Activated T-helper 2 cell treated with anti-CD3 and anti-CD28 coated beads, Interferon-gamma antibody, Interleukin-2, Interleukin-4, amounts not matched to agents 10 μg/mL and 5 μg/mL and 100 μg/mL, durations not matched to agents 14 hours and 24 hours and 36 hours (primary cell): ENCODE measurements around the gene PYGB. TPM values are rescaled to one million over a fixed set of nuclear protein-coding genes. Genes with fewer than 3 reads are reported as not detected.

Source experiments
- DNase-seq: peaks from one replicate; pipeline ENCODE4 v3.0.0; 2021; ENCODE audit warnings: low spot score
- H3K27ac Mint-ChIP-seq: one replicate; pipeline ENCODE4 v1.8.0; 2021; ENCODE audit warnings: mixed read lengths
- H3K27me3 Mint-ChIP-seq: one replicate; pipeline ENCODE4 v1.8.0; 2021; ENCODE audit warnings: low read depth, mixed read lengths
- H3K36me3 Mint-ChIP-seq: one replicate; pipeline ENCODE4 v1.8.0; 2021; ENCODE audit warnings: low read depth, mixed read lengths
- H3K4me1 Mint-ChIP-seq: one replicate; pipeline ENCODE4 v1.8.0; 2021; ENCODE audit warnings: low read depth, mixed read lengths
- H3K4me3 Mint-ChIP-seq: one replicate; pipeline ENCODE4 v1.8.0; 2021; ENCODE audit warnings: low read depth, mild to moderate bottlenecking, moderate library complexity, mixed read lengths
- H3K9me3 Mint-ChIP-seq: one replicate; pipeline ENCODE4 v1.8.0; 2021; ENCODE audit warnings: mixed read lengths
- intact Hi-C: fragments of 100-400 bp; cut with micrococcal nuclease; formaldehyde crosslinking; loops from one replicate; pipeline ENCODE4 v1.15.1; 2023
- total RNA-seq: library from RNA; stranded (reverse); gene quantifications from 2 replicates; pipeline ENCODE4 v1.2.3, GENCODE V29; 2022

Gene PYGB
- total RNA-seq, 1 donor from 2014 or later = 37.1 TPM

DNA sequence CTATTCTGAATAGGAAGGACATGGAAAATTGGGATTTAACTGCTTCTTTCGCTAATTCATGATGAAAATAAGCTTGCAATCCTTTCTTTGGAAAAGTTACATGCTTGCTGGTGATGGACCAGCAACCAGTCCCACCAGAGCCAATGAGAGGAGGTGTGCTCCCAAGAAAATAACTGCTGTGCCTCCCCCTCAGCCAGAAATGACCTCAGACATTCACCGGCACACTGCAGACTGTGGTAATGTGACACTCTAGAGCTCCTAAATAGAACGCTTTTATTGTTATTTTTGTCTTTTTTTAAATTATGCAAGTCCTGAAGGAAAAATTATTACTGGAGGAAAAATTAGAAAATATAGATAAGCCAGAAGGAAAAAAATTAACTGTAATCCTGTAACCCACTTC lies 2.6 kb downstream of the PYGB start:
- no peak overlapping the region for H3K27ac Mint-ChIP-seq

DNA sequence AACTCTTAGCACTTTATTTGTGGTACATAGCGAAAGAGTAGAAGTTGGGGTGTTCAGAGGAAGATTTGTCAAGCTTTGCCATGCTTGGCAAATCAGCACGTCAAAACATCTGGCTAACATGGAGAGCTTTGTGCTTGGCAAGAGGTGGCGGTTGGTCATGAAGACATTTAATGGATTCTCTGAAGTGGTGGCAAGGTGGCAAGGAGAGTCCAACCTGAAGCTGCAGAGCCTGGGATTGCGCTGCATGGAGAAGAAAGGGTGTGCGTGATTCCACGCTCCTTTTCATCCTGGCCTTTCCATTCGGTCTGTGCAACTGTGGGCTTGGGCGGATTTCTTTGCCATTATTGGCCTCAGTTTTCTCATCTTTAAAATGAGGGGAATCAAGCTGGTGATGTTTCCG lies 3.1 kb downstream of the PYGB start:
- no peak overlapping the region for H3K4me3 Mint-ChIP-seq
- peaks cover 35% of the 10 kb centered on the region for H3K4me1 Mint-ChIP-seq
- no peak overlapping the region for H3K27ac Mint-ChIP-seq
- peaks cover 24% of the 10 kb centered on the region for H3K36me3 Mint-ChIP-seq
- intact Hi-C loops = no loop called here
- H3K27me3 Mint-ChIP-seq = peaks cover 4% of the 10 kb centered on the region
- no peak for DNase-seq
- H3K9me3 Mint-ChIP-seq = no peaks in the 10 kb centered on the region

More for the DNA sequence above, 2.6 kb downstream of the PYGB start:
- Mint-ChIP-seq H3K27me3 (peaks cover 4% of the 10 kb centered on the region), H3K36me3 (peaks cover 24% of the 10 kb centered on the region), H3K4me3 (peak overlapping the region; percentile 17), H3K9me3 (no peaks in the 10 kb centered on the region), H3K4me1 (peaks cover 35% of the 10 kb centered on the region)
- no peak for DNase-seq
- intact Hi-C loops = no loop called here

DNA sequence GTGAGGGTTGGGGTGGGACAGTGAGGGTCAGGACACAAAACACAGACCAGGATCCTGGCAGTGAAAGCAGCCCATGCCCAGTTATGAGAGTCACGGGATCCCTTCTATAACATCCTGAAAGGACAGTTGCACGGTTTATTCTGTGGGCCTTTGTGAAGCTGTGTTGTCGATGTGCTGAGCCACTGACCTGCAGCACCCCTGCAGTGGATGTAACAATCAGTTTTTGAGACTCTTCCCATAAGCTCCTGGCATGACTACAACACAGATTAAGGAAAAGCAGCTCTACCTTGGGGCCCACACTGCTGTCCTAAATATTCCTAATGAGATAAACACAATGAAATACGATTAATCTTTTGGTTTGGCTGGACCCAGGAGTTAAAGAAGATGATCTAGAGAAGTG lies 3.7 kb downstream of the PYGB start:
- intact Hi-C loops = no loop called here
- Mint-ChIP-seq H3K4me1 (peaks cover 30% of the 10 kb centered on the region), H3K9me3 (no peaks in the 10 kb centered on the region), H3K27me3 (no peaks in the 10 kb centered on the region), H3K4me3 (no peak overlapping the region), H3K36me3 (peaks cover 24% of the 10 kb centered on the region), H3K27ac (no peak overlapping the region)
- DNase-seq = no peak

DNA sequence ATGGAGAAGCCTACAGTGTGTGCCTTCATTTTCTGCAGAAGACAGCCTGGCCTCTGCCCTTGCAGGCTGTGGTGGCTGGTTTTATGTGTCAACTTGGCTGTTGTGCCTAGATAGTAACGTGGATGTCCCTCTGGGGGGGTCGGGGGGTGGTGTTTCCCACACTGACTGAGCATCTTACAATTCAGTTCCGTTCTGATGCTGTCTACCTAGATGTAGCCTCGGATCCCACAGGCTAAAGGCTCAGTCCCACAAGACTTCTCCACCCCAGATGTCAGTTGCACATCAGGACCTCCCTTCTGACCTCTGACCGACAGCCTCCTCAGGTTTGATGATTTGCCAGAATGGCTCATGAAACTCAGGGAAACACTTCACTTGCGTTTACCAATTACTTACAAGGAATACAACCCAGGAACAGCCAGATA lies 4.4 kb downstream of the PYGB start:
- Mint-ChIP-seq H3K4me1 (peaks cover 23% of the 10 kb centered on the region), H3K36me3 (peaks cover 24% of the 10 kb centered on the region), H3K4me3 (no peak overlapping the region), H3K9me3 (no peaks in the 10 kb centered on the region), H3K27me3 (no peaks in the 10 kb centered on the region), H3K27ac (no peak overlapping the region)
- no peak for DNase-seq
- intact Hi-C loops = no loop called here

DNA sequence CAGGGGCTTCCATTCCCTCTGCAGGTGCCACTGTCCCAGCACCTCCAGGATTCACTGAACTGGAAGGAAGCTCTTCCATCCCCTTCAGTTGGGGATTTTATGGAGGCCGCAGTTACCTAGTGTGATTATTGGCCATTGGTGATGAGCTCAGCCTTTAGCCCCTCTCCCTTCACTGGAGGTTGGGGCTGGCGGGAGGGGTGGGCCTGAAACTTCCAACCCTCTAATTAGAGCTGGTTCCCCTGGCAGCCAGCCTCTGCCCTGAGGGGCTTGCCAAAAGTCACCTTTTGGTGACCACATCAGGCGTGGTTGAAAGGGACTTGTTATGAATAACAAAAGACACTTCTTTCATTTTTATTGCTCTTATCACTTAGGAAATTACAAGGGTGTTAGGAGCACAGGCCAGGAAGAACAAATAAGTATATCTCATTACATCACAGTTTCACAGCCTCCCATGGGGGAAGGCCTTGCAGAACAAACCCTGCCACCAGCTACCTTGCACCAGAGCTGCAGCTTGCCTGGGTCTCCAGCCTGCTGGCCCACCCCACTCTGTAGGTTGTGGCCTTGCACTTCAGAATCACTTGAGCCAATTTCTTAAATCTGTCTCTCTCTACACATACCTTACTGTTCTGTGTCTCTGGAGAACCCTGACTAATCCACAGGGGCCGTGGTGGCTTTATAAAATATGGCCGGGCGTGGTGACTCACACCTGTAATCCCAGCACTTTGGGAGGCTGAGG lies 5.0 kb downstream of the PYGB start:
- H3K27ac Mint-ChIP-seq = no peak overlapping the region
- peaks cover 22% of the 10 kb centered on the region for H3K4me1 Mint-ChIP-seq
- H3K9me3 Mint-ChIP-seq = no peaks in the 10 kb centered on the region
- peaks cover 24% of the 10 kb centered on the region for H3K36me3 Mint-ChIP-seq
- intact Hi-C loops = no loop called here
- no peaks in the 10 kb centered on the region for H3K27me3 Mint-ChIP-seq
- no peak for DNase-seq
- H3K4me3 Mint-ChIP-seq = no peak overlapping the region

DNA sequence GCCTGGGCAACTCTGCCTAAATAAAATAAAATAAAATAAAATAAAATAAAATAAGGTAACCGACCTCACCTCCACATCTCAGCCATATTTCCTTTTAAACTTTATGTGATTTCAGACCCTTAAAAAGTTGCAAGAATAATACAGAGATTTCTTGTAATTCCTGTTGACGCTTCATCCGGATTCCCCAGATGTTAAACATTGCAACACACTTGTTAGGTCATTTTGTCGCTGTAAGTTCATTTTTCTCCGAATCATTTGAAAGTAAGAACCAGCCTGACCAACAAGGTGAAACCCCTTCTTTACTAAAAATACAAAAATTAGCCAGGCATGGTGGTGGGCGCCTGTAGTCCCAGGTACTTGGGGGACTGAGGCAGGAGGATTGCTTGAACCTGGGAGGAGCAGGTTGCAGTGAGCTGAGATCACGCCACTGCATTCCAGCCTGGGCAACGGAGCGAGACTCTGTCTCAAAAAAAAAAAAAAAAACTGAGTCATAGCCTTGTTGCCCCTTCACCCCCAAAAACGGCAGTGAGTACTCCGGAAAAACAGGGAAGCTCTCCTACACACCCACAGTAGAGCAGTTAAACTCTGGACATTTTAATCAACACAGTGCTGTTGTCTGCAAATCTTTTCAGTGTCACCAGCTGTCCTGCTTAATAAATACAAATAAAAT lies 5.9 kb downstream of the PYGB start:
- Mint-ChIP-seq H3K4me1 (peaks cover 21% of the 10 kb centered on the region), H3K27me3 (no peaks in the 10 kb centered on the region), H3K9me3 (no peaks in the 10 kb centered on the region), H3K4me3 (no peak overlapping the region), H3K27ac (no peak overlapping the region), H3K36me3 (peaks cover 25% of the 10 kb centered on the region)
- intact Hi-C loops = no loop called here
- no peak for DNase-seq

DNA sequence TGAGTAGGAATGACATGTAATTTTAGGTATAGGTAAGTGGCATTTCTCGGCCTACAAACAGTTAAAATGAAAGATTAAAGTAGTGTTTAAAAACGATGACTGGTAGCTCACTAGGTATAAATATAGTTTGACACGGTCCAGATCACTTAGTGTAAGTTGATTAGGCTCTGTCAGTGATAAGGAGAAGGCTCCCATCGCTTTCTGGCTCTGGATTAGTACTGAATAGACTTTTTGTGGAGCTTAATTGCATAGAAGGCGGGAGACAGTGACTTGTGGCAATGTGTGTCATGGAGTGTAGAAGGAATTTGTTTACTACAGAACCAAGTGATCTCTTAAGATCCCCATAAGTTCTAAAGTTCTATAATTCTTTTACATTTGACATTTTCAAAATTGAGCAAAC lies 6.7 kb downstream of the PYGB start:
- no peaks in the 10 kb centered on the region for H3K27me3 Mint-ChIP-seq
- H3K4me3 Mint-ChIP-seq = no peak overlapping the region
- H3K4me1 Mint-ChIP-seq = peaks cover 17% of the 10 kb centered on the region
- H3K9me3 Mint-ChIP-seq = no peaks in the 10 kb centered on the region
- H3K36me3 Mint-ChIP-seq = peaks cover 27% of the 10 kb centered on the region
- DNase-seq = no peak
- no peak overlapping the region for H3K27ac Mint-ChIP-seq
- intact Hi-C loops = no loop called here

DNA sequence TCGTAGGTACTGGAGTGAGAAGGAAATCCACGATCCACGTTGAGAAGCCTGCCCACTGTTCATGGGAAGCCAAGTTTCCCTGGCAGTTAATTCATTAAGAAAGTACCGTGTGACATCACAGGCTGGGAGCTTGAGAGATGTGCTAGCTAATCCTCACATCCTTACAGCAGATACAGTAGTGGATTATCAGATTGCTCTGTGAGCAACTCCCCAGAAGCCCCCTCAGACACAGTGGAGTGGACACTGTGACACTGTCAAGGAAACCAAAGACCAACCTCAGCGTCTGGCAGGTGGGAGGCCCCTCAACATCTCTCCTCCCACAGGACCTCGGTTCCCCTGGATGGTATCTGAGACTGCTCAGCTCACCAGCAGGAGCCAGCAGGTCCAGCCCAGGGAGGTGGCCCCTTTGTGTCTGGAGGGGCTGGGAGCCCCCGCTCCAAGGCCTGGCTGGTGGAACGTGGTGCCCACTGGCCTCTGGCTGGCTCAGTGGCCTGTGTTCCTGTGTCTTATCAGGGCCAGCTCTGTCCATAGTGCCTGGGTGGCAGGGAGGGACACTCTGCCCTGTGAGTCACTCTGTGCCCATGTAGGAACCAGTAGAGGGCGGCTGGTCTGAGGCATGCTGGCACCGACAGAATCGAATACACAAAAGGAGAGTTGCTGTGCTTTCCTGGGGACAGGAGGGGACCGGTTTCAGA lies 7.2 kb downstream of the PYGB start:
- H3K9me3 Mint-ChIP-seq = no peaks in the 10 kb centered on the region
- H3K27me3 Mint-ChIP-seq = no peaks in the 10 kb centered on the region
- no peak overlapping the region for H3K27ac Mint-ChIP-seq
- intact Hi-C loops = no loop called here
- peaks cover 30% of the 10 kb centered on the region for H3K36me3 Mint-ChIP-seq
- DNase-seq = no peak
- peaks cover 18% of the 10 kb centered on the region for H3K4me1 Mint-ChIP-seq
- no peak overlapping the region for H3K4me3 Mint-ChIP-seq

DNA sequence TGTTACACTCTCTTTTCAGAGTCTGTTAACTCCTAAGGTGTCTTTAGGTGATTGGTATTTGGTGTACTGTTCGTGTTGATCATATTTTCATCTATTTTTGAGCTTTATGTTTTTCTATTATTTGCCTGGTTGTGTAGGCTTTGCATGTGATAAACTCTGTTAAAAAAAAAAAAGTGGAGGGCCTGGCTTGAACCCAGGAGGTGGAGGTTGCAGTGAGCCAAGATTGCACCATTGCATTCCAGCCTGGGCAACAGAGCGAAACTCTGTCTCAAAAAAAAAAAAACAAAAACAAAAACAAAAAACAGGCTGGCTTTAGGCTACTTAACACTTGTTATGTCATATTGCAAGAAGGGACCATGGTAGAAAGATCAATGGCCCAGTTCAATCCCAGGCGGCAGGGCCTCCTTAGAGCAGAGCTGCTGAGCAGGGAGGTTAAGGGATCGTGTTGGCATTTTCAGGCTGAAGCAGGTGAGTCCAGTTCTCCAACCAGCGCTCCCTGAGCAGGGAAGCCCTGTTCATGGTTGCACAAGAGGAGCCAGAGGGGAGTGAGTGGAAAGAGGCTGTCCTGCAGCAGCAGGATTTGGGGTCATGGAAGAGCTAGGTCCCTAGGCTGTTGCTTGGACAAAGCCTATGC lies 8.5 kb downstream of the PYGB start:
- Mint-ChIP-seq H3K27me3 (no peaks in the 10 kb centered on the region), H3K36me3 (peaks cover 39% of the 10 kb centered on the region), H3K4me1 (peaks cover 10% of the 10 kb centered on the region), H3K4me3 (no peak overlapping the region), H3K9me3 (no peaks in the 10 kb centered on the region), H3K27ac (no peak overlapping the region)
- intact Hi-C loops = no loop called here
- no peak for DNase-seq

DNA sequence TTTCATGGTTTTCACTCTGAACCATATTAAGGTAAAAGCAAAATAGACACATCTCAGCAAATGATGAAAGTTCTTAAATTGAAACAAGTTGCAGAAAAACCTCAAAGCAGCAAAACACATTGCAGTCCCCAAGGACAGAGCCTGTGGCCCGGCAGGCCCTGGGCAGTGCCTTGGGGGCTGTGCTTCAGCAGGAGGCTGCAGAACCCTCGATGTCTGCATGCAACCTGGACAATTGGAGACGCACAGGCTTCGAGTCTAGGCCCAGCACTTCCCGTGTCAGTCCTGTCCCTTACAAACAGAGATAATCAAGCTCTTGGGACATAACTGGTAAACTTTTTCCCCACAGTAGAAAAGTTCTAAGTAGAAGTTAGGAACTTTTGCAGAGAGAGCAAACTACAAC lies 9.2 kb downstream of the PYGB start:
- Mint-ChIP-seq H3K9me3 (peaks cover 4% of the 10 kb centered on the region), H3K36me3 (peaks cover 45% of the 10 kb centered on the region), H3K27me3 (no peaks in the 10 kb centered on the region), H3K4me3 (no peak overlapping the region), H3K27ac (no peak overlapping the region), H3K4me1 (peaks cover 9% of the 10 kb centered on the region)
- DNase-seq = no peak
- intact Hi-C loops = no loop called here

DNA sequence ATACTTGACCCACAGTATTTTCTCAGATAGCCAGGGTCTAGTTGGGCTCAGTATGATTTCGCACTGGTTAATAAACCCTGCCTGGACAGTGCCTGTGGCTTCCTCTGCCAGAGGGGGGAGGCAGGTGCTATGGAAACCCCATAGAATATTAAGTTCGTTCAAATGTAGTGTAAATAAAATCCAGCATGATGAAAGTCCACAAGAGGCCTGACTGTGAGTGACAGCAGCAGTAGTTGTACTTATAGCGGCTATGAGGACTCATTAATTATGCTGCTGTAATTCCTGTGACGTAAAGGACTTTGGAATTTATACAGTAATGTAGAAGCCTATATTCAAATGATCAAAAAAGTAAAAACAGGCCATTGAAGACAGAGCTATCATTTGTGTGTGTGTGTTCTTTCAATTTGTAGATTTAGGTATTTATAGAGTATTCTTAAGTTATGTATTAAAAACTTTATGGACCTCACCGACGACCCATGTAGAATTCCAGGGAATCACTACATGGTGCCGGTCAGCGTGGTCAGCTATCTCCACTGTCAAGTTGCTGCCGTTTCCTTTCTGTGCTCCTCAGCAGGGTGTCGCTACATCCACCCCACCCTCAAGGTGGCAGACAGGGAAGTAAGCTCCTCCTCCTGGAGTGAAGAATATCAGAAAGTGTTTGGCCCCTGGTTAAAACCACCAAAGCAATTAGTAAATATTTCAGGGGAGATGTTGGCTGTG lies 10.0 kb downstream of the PYGB start:
- no peak overlapping the region for H3K4me3 Mint-ChIP-seq
- no peak for DNase-seq
- no peaks in the 10 kb centered on the region for H3K27me3 Mint-ChIP-seq
- peaks cover 45% of the 10 kb centered on the region for H3K36me3 Mint-ChIP-seq
- peaks cover 8% of the 10 kb centered on the region for H3K4me1 Mint-ChIP-seq
- H3K9me3 Mint-ChIP-seq = peaks cover 4% of the 10 kb centered on the region
- intact Hi-C loops = no loop called here
- H3K27ac Mint-ChIP-seq = no peak overlapping the region

DNA sequence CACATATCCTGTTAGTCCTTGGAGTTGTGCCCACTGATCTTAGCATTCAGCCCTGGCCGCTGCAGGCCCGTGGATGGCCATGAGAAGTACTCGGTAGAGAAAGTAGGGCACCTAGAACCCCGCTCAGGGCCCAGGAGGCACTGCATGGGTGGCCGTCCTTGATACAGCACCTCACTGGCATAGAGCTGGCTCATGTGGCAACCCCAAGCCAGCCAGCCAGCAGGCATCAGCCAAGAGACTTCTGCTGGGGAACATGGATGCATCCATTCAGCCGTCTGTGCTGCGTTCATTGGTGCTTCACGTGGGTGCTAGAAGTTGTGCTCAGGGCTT lies 10.6 kb downstream of the PYGB start:
- H3K9me3 Mint-ChIP-seq = peaks cover 4% of the 10 kb centered on the region
- peaks cover 48% of the 10 kb centered on the region for H3K36me3 Mint-ChIP-seq
- H3K27me3 Mint-ChIP-seq = no peaks in the 10 kb centered on the region
- H3K4me3 Mint-ChIP-seq = no peak overlapping the region
- H3K27ac Mint-ChIP-seq = no peak overlapping the region
- peaks cover 8% of the 10 kb centered on the region for H3K4me1 Mint-ChIP-seq
- DNase-seq = no peak
- intact Hi-C loops = no loop called here
